Psoas muscle (tissue), 8 donors: Measurements from ENCODE around the gene RARB. TPM values are rescaled to one million over a fixed set of nuclear protein-coding genes. Genes with fewer than 3 reads are reported as not detected.

Source experiments
- ATAC-seq, 4 donors: fragments of 200-7000 bp; cut with Tn5 transposase; one replicate each; pipeline ENCODE4 v1.9.1; 2020; ENCODE audit warnings: moderate library complexity in 3 of 4, mild to moderate bottlenecking in 2 of 4
- DNase-seq, 2 donors: peaks; one replicate each; pipeline ENCODE4 v3.0.0-alpha.2; 2020
- H3K27ac ChIP-seq: fragments of 200-600 bp; one replicate; pipeline ENCODE4 v1.8.0; 2022
- H3K27me3 ChIP-seq, 3 donors: fragments of 200-600 bp in 1 of 3; one replicate each; pipeline versions ENCODE4 v1.6.1 to v1.8.0; 2013 to 2022; ENCODE audit warnings: low read length in 2 of 3, mild to moderate bottlenecking in 2 of 3, moderate library complexity in 1 of 3; ENCODE audit not compliant: insufficient read depth in 3 of 3
- H3K36me3 ChIP-seq, 2 donors: fragments of 200-600 bp in 1 of 2; one replicate each; pipeline versions ENCODE4 v1.6.1 to v1.8.0; 2013 to 2022; ENCODE audit warnings: low read depth in 1 of 2, mild to moderate bottlenecking in 1 of 2, moderate library complexity in 1 of 2; ENCODE audit not compliant: insufficient read depth in 1 of 2
- H3K4me1 ChIP-seq: fragments of 200-600 bp; one replicate; pipeline ENCODE4 v1.8.0; 2022
- H3K4me3 ChIP-seq: fragments of 200-600 bp; one replicate; pipeline ENCODE4 v1.8.0; 2022; ENCODE audit warnings: mild to moderate bottlenecking
- H3K9me3 ChIP-seq: fragments of 200-600 bp; one replicate; pipeline ENCODE4 v1.8.0; 2022
- CTCF ChIP-seq: fragments of 200-600 bp; IDR thresholded peaks from one replicate; pipeline ENCODE4 v1.8.0; 2022; ENCODE audit warnings: antibody characterized with exemption
- WGBS, 3 donors: extraction: QIAGEN DNeasy Blood & Tissue Kit; methylation state at CpG; one replicate each; pipeline versions ENCODE4 v1.1.6 to v1.1.7; 2013; 5-methylcytosine and 5-hydroxymethylcytosine counted together
- intact Hi-C, 2 donors: fragments of 100-400 bp; cut with DNase I; formaldehyde crosslinking; loops; one replicate each; pipeline versions ENCODE4 v1.11.0 to v1.14.2; 2022
- polyA plus RNA-seq, 3 donors: library from polyadenylated mRNA; stranded (reverse); fragments of 200-250 nt; gene quantifications; one replicate each; pipeline ENCODE4 v1.2.3, GENCODE V29; 2013
- total RNA-seq, 4 donors: library from RNA; stranded (reverse); fragmentation: NEBNext Ultra II Directional in 2 of 4; extraction: Animal tissue kit (Norgen Biotek cat#: 25700) in 2 of 4; gene quantifications; one replicate each; pipeline versions ENCODE4 v1.2.1 to v1.2.4, GENCODE V29; 2021 to 2023
- donor health status: healthy with polysubstance abuse.
- donor health status: DM: no; HTN: no; CAD: no; lungs with moderate emphysema.
- donor health status: Bipolar disorder and iron deficiency.
- donor health status: healthy.
- donor health status: DM: yes; HTN: yes; CAD: no.
- donor health status: DM: no; HTN: no; CAD: no.
- donor health status: DM: no; HTN: no; CAD: no.
- donor health status: DM: yes; HTN: yes; CAD: no.

RARB gene
- total and polyA plus RNA-seq, 7 donors = 1.1 to 5.4 (median 1.9) TPM

- intact Hi-C loops = loop anchor here in 1 of 2 donors (10.0 kb wide), 1 partner anchor 459 kb away; no protein-coding TSS in a partner anchor
- Histone ChIP-seq H3K36me3 (no peaks in the 10 kb centered on the region), H3K27me3 (no peaks in the 10 kb centered on the region), H3K4me3 (no peak overlapping the region), H3K27ac (no peak overlapping the region), H3K9me3 (no peaks in the 10 kb centered on the region), H3K4me1 (peaks cover 4% of the 10 kb centered on the region)
- DNase-seq (no peak), ATAC-seq (no peak)
- no peak for TF ChIP-seq CTCF
- 63 to 71% (median 67%) methylated on average over 9 of the region's 9 CpGs for WGBS, 3 donors
Measured at GRCh38 chr3:25423780-25424588, 4.1 kb upstream of the RARB start.

- no peak for TF ChIP-seq CTCF
- DNase-seq (no peak), ATAC-seq (no peak)
- Histone ChIP-seq H3K9me3 (no peaks in the 10 kb centered on the region), H3K36me3 (no peaks in the 10 kb centered on the region), H3K4me3 (no peak overlapping the region), H3K4me1 (peaks cover 4% of the 10 kb centered on the region), H3K27ac (no peak overlapping the region), H3K27me3 (no peaks in the 10 kb centered on the region)
- intact Hi-C loops = loop anchor here in 1 of 2 donors (5.0 to 10.0 kb wide), 2 partner anchors 168 to 460 kb away; no protein-coding TSS in a partner anchor
- 63 to 69% (median 68%) methylated on average over 5 of the region's 5 CpGs for WGBS, 3 donors
Measured at GRCh38 chr3:25424614-25425013, 3.4 kb upstream of the RARB start.

- H3K27ac ChIP-seq = no peak overlapping the region
Measured at GRCh38 chr3:25426408-25426807, 1.7 kb upstream of the RARB start.

GRCh38 chr3:25427155-25427554 is 908 bp upstream of the RARB start:
- no peaks in the 10 kb centered on the region for H3K27me3 ChIP-seq
- DNase-seq (no peak), ATAC-seq (peak; percentile 42 to 63 (median 48))
- H3K4me3 ChIP-seq = peak overlapping the region; percentile 73
- no peak for TF ChIP-seq CTCF
- H3K4me1 ChIP-seq = peaks cover 16% of the 10 kb centered on the region
- 46 to 73% (median 56%) methylated on average over 2 of the region's 2 CpGs for WGBS, 3 donors
- intact Hi-C loops = loop anchor here in 1 of 2 donors (5.0 to 10.0 kb wide), 2 partner anchors 165 to 462 kb away; no protein-coding TSS in a partner anchor
- H3K36me3 ChIP-seq = no peaks in the 10 kb centered on the region
- H3K27ac ChIP-seq = peak overlapping the region; percentile 86
- no peaks in the 10 kb centered on the region for H3K9me3 ChIP-seq

More at GRCh38 chr3:25426408-25426807, 1.7 kb upstream of the RARB start:
- ATAC-seq = no peak
- TF ChIP-seq CTCF = no peak
- Histone ChIP-seq H3K9me3 (no peaks in the 10 kb centered on the region), H3K4me1 (peaks cover 10% of the 10 kb centered on the region), H3K36me3 (no peaks in the 10 kb centered on the region), H3K4me3 (no peak overlapping the region), H3K27me3 (no peaks in the 10 kb centered on the region)
- 66 to 78% (median 76%) methylated on average over 2 of the region's 2 CpGs for WGBS, 3 donors
- DNase-seq = no peak
- intact Hi-C loops = loop anchor here in 1 of 2 donors (5.0 to 10.0 kb wide), 2 partner anchors 166 to 462 kb away; no protein-coding TSS in a partner anchor
